Lower lobe of right lung (tissue), 2 donors: Measurements from ENCODE around the gene DAP3. TPM values are rescaled to one million over a fixed set of nuclear protein-coding genes. Genes with fewer than 3 reads are reported as not detected.

Experiments
- ATAC-seq, 2 donors: fragments of 200-7000 bp; cut with Tn5 transposase; one replicate each; pipeline ENCODE4 v1.9.1; 2020 to 2022; ENCODE audit warnings: mild to moderate bottlenecking in 2 of 2, moderate library complexity in 2 of 2
- DNase-seq: peaks from one replicate; pipeline ENCODE4 v3.0.0-alpha.2; 2020
- H3K27ac ChIP-seq: fragments of 200-600 bp; one replicate; pipeline ENCODE4 v1.8.0; 2022
- H3K27me3 ChIP-seq: fragments of 200-600 bp; one replicate; pipeline ENCODE4 v1.8.0; 2022; ENCODE audit warnings: low read depth
- H3K36me3 ChIP-seq: fragments of 200-600 bp; one replicate; pipeline ENCODE4 v1.8.0; 2022; ENCODE audit warnings: mild to moderate bottlenecking
- H3K4me1 ChIP-seq: fragments of 200-600 bp; one replicate; pipeline ENCODE4 v1.8.0; 2022
- H3K4me3 ChIP-seq: fragments of 200-600 bp; one replicate; pipeline ENCODE4 v1.8.0; 2022; ENCODE audit warnings: mild to moderate bottlenecking
- H3K9me3 ChIP-seq: fragments of 200-600 bp; one replicate; pipeline ENCODE4 v1.8.0; 2022
- CTCF ChIP-seq: fragments of 200-600 bp; IDR thresholded peaks from one replicate; pipeline ENCODE4 v1.8.0; 2022; ENCODE audit warnings: antibody characterized with exemption, mild to moderate bottlenecking
- intact Hi-C: fragments of 100-400 bp; cut with DNase I; formaldehyde crosslinking; loops from one replicate; pipeline ENCODE4 v1.11.0; 2022
- total RNA-seq: library from RNA; stranded (reverse); fragmentation: NEBNext Ultra II Directional; extraction: Animal tissue kit (Norgen Biotek cat#: 25700); gene quantifications from one replicate; pipeline ENCODE4 v1.2.1, GENCODE V29; 2021
- donor health status: DM: no; HTN: yes; CAD: no; lungs with severe emphysema.

DAP3 gene
- total RNA-seq, 1 donor from 2014 or later, result 77.7 TPM

GRCh38 chr1:155646307-155646706 is 42.6 kb upstream of the DAP3 start:
- H3K4me1 ChIP-seq, result peaks cover 26% of the 10 kb centered on the region
- DNase-seq, result no peak
- ATAC-seq, result no peak
- no peak overlapping the region for H3K4me3 ChIP-seq
- TF ChIP-seq CTCF, result no peak
- no peaks in the 10 kb centered on the region for H3K27me3 ChIP-seq
- peaks cover 20% of the 10 kb centered on the region for H3K9me3 ChIP-seq
- H3K27ac ChIP-seq, result no peak overlapping the region
- H3K36me3 ChIP-seq, result no peaks in the 10 kb centered on the region
- intact Hi-C loops, result no loop called here

GRCh38 chr1:155648207-155649147 is 40.4 kb upstream of the DAP3 start:
- H3K27ac ChIP-seq, result peak overlapping the region; percentile 46

GRCh38 chr1:155649676-155650075 is 39.2 kb upstream of the DAP3 start:
- intact Hi-C loops, result no loop called here
- Histone ChIP-seq H3K4me1 (peaks cover 32% of the 10 kb centered on the region), H3K27ac (no peak overlapping the region), H3K27me3 (no peaks in the 10 kb centered on the region), H3K36me3 (no peaks in the 10 kb centered on the region), H3K9me3 (peaks cover 7% of the 10 kb centered on the region), H3K4me3 (no peak overlapping the region)
- no peak for ATAC-seq
- DNase-seq, result no peak
- TF ChIP-seq CTCF, result no peak

More at GRCh38 chr1:155648207-155649147, 40.4 kb upstream of the DAP3 start:
- ATAC-seq (peak; percentile 89 to 92), DNase-seq (no peak)
- Histone ChIP-seq H3K4me1 (peaks cover 32% of the 10 kb centered on the region), H3K4me3 (no peak overlapping the region), H3K36me3 (no peaks in the 10 kb centered on the region), H3K27me3 (no peaks in the 10 kb centered on the region), H3K9me3 (peaks cover 9% of the 10 kb centered on the region)
- TF ChIP-seq CTCF, result peak; percentile 50
- intact Hi-C loops, result no loop called here

GRCh38 chr1:155650231-155650757 is 38.6 kb upstream of the DAP3 start:
- no peak for DNase-seq

More at GRCh38 chr1:155650231-155650757, 38.6 kb upstream of the DAP3 start:
- Histone ChIP-seq H3K9me3 (peaks cover 7% of the 10 kb centered on the region), H3K27ac (no peak overlapping the region), H3K4me3 (no peak overlapping the region), H3K27me3 (no peaks in the 10 kb centered on the region), H3K4me1 (peaks cover 32% of the 10 kb centered on the region), H3K36me3 (no peaks in the 10 kb centered on the region)
- intact Hi-C loops, result no loop called here
- ATAC-seq, result peak; percentile 15 to 22
- TF ChIP-seq CTCF, result no peak
